ENCODE data around the gene PRAMEF12.
"Not testable (repeated sequence)": the region's sequence is repeated elsewhere in the genome, so short reads cannot be mapped to it uniquely, and the experiment has no call there.

Gene PRAMEF12

DNA sequence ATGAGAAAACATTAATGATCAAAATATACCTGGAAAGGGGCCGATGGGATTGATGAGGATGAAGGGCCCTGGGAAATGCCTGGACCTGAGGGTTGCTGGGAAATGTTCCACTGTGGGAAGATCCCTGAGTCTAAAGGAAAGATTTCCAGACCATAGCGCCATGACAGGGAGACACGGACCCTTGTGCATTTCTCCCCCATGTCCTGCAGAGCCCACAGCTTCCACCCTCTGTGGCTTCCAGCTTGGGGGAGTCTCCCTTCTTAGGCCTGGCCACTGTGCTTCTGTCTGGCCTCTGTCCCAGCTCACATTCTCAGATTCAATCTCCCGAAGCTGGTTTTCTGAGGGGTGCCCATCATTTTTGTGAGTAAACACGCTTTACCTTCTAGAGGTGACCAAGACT is 1.0 kb upstream of the PRAMEF12 start:
- no peak for DNase-seq

DNA sequence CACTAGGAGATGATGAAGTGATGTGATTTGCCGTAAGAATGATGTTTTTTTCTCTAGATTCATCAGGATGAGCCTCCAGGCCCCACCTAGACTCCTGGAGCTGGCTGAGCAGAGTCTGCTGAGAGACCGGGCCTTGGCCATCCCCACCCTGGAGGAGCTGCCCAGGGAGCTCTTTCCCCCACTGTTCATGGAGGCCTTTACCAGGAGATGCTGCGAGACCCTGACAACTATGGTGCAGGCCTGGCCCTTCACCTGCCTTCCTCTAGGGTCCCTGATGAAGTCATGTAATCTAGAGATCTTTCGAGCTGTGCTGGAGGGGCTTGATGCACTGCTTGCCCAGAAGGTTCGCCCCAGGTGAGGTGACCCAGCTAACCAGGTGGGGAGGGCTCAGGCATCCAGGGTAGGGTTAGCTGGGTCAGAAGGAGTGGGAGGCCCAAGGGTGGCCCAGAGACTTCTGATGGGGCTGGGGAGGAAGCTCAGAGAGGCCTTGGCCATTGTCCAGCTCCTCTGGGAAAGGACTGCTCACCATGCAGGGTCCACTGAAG is 1.3 kb downstream of the PRAMEF12 start:
- no peak for DNase-seq

DNA sequence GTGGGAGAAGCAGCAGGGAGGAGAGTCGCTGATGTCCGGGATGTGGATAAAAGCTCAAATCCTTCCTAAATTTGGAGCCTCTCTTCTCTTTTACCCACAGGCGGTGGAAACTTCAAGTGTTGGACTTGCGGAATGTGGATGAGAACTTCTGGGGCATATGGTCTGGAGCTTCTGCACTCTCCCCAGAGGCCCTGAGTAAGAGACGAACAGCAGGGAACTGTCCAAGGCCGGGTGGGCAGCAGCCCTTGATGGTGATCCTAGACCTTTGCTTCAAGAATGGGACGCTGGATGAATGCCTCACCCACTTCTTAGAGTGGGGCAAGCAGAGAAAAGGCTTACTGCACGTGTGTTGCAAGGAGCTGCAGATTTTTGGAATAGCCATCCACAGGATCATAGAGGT is 1.9 kb downstream of the PRAMEF12 start:
- no peak for DNase-seq

DNA sequence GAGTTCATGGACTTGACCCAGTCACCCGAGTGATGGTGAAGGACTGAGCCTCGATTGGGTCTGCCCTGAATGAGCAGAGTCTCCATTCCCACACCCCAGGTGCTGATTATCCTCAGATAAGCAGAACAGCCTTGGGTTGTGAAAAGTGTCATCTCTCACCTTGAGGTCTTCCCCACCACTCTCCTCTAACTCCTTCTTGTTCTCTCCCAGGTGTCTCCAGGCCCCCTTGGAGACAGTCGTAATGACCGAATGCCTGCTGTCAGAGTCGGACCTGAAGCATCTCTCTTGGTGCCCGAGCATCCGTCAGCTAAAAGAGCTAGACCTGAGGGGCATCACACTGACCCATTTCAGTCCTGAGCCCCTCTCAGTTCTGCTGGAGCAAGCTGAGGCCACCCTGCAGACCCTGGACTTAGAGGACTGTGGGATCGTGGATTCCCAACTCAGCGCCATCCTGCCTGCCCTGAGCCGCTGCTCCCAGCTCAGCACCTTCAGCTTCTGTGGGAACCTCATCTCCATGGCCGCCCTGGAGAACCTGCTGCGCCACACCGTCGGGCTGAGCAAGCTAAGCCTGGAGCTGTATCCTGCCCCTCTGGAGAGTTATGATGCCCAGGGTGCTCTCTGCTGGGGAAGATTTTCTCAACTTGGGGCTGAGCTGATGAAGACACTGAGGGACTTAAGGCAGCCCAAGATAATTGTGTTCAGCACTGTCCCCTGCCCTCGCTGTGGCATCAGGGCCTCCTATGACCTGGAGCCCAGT is 3.4 kb downstream of the PRAMEF12 start:
- DNase-seq, result no peak

DNA sequence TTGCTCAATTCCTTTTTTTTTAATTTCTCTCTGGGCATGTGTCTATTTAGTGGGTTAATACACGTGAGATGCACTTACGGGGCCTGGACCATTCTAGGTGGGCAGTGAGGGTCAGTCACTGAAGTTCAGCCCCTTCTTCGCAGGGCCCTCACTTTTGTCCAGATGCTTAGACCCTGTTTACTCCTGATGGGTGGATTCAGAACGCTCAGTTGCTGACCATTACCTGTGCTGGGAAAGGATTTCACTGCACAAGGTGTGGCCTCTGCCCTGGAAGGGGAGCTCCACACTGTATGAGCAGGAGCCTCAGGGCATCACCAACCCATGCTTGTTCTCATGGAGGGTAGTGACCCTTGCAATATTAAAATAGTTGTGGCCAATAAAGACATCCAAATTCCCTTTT is 4.5 kb downstream of the PRAMEF12 start:
- DNase-seq, result no peak

DNA sequence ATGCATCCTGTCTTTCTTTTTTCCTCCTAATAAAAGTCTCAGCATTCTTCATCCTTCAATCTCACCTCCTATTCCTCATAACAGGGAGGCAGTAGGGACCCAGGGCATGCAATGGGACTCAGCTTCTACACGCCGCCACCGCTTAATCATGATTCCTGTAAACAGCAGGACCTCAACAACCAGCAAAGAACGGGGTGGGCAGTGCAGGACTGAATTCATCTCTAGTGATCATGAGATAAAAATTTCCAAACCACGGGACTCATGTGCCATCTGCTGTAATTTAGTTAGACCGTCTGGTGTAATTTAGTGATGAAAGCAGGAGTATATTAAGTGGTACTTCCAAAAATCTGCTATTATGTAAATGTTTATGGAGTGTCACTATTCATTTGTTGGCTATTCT is 5.4 kb downstream of the PRAMEF12 start:
- no peak for DNase-seq

DNA sequence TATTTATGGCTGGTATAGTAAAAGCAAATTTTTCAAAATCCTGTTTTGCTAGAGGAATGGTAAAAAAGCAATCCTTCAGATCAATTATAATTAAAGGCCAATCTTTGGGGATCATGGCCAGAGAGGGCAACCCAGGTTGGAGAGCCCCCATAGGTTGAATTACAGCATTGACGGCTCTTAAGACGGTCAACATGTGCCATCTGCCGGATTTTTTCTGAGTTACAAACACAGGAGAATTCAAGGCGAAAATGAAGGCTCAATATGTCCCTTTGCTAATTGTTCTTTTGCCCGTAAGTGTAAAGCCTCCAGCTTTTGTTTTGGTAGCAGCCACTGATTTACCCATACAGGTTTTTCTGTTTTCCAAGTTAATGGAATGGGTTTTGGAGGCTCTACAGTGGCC is 8.0 kb downstream of the PRAMEF12 start:
- DNase-seq, result not testable (repeated sequence)

DNA sequence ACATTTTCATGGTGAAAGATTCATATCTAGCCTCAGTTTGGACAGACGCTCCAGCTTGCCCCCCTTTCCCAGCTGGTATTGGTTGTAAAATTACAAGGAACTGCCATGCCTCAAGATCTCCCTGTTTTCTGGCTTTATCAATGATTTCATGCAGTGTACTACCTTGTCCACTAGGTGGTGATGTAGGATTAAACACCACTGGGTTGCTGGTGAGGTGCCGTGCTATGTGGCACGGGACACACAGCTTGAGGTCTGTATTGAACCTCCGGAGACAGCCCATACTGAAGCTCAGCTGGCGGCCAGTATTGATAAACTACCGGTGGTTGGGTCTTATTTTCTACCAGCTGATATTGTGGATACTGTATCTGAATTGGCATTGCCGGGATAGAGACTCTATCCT is 10.2 kb downstream of the PRAMEF12 start:
- not testable (repeated sequence) for DNase-seq

DNA sequence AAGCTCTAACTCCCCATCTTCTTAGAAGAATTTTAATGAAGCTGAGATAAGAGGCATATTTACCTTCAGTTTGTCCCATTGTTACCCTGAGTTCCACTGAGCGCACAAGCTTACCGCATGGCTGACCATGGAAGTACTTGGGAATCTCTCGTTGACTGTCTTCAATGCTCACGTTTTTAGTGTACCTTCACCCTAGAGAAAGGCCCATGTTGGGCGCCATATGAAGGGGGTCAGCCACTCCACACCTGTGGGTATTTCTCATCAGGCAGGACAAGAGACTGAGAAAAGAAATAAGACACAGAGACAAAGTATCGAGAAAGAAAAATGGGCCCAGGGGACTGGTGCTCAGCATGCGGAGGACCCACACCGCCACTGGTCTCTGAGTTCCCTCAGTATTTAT is 11.2 kb downstream of the PRAMEF12 start:
- DNase-seq, result not testable (repeated sequence)

DNA sequence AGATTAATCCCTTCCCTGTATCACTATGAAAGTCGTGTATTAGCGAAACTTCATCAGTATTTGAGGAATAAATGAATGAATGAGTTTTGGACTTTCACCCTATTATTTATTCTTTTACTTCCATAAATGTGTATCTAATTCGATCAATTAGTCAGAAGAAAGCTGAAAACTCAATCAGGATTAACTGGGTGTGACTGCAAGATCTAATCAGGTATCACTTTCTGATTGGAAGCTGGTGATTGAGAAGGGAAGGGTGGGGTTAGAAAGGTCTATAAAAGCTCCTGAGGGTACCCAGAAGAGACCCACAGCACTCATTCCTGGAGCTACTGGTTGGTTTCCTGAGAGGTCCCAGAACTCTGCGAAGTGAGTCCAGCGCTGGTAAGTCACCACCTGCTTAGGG is 17.6 kb downstream of the PRAMEF12 start, which contains the start of gene PRAMEF1:
PRAMEF1 (plus strand) TSS at position 301 of the 400 bp plus-strand sequence. CDS start 1,831 bp downstream, outside the sequence.
- not testable (repeated sequence) for DNase-seq

DNA sequence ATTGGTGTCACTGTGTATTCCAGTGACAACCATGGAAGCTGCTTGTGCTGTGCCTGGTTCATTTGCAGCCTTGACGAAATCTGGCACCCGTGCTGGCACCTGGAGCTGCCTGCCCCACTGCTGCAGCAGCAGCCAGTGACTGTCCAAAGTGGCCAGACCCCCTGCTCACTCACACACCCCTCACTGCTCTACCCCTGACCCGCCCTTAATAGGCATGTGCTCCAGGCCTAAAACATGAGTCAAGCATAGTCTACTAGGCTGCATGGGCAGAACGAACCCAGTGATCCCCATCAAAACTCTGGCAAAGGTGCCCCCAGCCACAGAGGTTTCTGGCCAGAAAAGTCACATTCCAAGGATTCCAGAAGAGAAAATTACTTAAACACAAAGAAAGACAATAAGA is 25.4 kb downstream of the PRAMEF12 start:
- no peak for DNase-seq

DNA sequence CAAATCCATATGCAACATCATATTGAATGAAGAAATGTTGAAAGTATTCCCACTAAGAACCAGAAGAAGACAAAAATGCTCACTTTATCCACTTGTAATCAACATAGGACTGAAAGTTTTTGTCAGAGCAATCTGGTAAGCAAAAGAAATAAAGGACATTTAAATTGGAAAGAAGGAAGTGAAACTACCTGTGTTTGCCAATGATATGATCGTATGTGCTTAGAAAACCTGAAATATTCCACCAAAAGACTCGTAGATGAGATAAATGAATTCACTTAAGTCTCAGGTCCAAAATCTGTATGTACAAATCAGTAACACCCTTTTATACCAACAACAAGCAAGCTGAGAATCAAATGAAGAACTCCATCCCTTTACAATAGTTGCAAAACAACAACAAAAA is 26.2 kb downstream of the PRAMEF12 start:
- no peak for DNase-seq

DNA sequence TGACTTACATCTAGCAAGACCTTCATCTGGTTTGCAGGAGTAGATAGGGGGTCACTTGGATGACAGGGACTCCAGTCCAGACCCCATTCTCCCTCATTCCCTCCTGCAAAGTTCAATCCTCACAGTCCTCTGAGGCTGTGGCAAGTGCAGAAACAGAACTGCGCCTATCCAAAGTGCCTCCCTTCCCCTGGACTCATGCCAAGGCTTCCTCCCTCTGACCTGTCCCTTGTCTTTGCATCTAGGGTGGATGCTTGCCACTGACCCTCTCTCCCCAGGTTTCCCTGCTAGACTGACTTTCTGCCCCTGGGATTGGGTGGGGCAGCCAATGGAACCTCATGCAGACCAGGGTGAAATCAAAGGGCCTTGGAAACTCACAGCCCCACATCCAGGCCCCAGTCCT is 36.4 kb downstream of the PRAMEF12 start:
- DNase-seq, result no peak

DNA sequence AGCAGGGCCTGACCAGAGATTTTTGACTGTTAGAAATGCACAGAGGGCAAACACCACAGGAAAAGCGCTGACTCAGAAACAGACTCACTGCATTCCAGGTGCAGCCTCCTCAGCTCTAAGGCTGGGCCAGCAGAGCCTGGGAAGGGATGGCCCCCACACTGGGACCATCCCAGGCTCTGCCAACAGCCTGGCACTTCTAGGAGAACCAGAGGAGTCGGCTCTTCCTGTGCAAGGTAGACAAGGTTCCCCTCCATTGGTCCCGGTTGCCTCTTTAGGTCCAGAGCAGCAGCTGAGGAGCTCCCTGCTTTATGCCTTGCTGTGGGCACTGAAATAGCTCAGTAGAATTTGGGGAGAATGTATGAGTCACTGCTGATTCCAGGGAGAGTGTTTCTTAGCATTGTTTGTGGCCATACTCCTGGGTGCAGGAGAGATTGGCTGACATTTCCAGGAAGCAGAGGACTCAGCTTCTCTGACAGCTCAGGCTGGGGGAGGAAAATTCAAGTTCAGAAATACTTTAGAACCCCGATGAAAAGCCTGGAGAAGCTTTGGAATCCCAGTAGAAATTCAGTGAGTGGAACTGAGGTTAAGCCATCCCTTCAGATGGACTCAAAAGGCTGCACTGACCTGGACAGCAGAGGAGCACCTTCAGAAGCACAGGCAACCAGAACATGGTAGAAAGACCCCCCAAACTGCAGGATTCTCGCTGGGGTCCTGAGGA is 37.3 kb downstream of the PRAMEF12 start:
- no peak for DNase-seq

DNA sequence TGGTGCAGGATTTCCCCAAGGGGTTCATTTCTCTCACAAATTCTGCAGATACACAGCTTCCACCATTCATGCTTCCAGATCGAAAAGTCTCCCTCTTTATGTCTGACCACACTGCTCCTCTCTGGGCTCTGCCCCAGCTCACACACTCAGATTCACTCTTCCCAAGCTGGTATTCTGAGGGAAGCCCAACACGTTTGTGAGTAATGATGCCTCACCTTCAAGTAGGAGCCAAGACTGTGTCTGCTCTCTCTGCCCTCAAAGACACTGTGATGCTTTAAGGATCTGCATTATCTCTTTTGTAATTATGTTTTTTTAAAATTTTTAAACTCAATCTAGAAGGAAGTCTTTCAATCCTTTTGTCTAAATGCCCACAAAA is 37.9 kb downstream of the PRAMEF12 start:
- no peak for DNase-seq

DNA sequence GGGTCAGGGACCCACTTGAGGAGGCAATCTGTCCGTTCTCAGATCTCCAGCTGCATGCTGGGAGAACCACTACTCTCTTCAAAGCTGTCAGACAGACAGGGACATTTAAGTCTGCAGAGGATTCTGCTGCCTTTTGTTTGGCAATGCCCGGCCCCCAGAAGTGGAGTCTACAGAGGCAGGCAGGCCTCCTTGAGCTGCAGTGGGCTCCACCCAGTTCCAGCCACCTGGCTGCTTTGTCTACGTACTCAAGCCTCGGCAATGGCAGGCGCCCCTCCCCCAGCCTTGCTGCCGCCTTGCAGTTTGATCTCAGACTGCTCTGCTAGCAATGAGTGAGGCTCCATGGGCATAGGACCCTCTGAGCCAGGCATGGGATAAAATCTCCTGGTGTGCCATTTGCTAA is 45.5 kb downstream of the PRAMEF12 start:
- not testable (repeated sequence) for DNase-seq
